Skin of body (tissue), 2 donors: ENCODE results near the gene GLIPR2. TPM values are rescaled to one million over a fixed set of nuclear protein-coding genes. Genes with fewer than 3 reads are reported as not detected.

Source experiments
- DNase-seq: peaks from one replicate; lab custom pipeline; 2025; lab: John Stamatoyannopoulos, UW
- total RNA-seq: library from RNA; depleted of rRNA; stranded (reverse); fragments of >200 nt; gene quantifications from one replicate; pipeline ENCODE4 v1.2.3, GENCODE V29; 2014

GLIPR2 gene
- total RNA-seq, 1 donor from 2014 or later, result 28.6 TPM

DNA sequence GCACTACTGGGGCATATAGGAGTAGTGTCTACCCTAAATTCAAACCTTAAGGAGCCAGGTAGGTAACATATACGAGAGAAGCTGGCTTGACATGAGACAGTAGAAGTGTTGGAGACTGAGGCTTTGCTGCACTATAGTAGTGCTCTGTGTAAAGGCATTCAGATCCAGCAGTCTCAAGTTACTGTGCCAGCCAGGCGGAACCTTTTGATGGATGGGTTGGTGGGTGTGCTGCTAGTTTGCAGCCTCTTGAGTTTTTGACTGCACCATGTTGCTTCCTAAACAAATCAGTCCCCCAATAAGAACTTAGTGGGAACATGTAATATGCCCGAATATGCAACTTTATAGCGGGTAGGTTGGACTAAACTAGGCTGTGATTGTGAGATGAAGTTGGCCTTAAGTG, 55.7 kb downstream of the GLIPR2 start:
- no peak for DNase-seq

DNA sequence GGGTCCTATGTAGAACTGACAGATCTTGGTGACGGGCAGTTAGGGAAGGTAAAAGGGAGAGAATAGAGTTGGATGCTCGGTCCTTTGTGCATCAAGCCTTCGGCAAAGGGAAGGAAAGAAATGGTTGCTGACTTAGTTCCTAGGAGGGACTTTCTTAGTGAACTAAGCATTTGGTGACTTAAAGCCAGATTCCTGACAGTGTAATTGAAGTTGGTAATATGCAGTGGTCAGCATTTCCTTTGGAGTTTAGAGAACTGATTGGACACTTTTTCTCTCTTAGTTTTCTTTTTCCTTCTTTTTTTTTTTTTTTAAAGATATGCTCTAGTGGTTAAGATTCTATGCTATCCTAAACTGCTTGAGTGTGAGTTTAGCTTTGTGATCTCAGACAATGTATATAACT, 56.5 kb downstream of the GLIPR2 start:
- no peak for DNase-seq

DNA sequence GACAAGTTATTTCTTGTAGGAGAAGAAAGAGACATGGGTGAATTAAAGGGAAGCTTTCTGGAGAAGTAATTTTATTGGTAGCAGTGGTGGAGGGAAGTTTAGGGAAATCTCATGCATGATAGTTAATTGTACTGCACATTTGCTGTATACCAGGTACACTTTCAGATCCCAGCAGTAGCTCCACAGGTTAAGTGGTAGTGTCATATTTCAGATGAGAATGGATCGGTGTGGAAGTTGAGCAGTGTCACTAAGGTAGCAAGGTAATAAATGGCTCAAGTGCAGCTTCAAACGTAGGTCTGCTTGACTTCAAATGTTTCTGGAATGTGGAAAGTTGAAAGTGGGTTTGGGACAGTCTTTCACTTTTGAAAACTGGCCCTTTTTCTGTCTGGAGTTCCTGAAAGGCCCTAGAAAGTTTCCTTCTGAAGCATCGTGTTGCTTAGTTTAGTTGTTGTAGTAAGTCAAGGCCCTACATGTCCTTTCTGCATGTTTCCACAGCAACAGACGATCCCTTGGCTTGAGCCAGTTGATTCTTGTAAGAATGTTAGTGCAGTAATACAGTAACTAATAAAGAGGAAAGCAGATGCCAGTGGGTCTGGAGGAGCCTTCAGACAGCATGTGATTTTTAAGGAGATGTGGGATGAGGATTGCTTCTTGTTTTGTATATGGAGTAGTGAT, 57.9 kb downstream of the GLIPR2 start:
- no peak for DNase-seq

DNA sequence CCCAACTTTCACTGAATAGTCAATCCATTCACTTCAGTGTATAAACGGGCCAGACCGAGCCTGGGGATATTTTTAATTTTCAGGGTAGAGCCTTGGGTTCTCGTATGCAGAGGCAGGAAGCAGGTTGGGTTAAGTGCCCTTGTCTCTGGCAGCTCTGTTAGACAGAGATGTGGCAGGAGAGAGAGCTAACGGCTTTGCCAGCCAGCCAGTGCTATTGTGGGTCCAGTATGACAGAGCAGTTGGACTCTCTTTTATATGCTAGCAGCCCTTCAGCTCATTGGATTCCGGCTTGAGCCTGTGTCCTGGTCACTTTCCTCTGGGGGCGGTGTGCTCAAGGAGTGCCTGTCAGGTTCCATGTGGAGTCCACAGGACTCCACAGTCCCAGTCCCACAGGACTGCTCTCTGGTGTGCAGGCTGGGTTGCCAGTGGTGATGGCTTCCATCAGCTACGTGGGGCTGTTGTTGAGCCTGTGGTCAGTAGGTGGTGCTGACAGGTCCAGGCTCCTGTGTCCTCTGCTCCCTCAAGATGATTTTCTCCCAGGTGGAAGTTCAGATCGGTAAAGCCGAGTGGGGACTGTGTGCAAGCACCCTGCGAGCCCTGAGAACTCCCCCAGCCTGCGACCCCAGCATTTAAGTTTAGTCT, 68.5 kb downstream of the GLIPR2 start:
- no peak for DNase-seq

DNA sequence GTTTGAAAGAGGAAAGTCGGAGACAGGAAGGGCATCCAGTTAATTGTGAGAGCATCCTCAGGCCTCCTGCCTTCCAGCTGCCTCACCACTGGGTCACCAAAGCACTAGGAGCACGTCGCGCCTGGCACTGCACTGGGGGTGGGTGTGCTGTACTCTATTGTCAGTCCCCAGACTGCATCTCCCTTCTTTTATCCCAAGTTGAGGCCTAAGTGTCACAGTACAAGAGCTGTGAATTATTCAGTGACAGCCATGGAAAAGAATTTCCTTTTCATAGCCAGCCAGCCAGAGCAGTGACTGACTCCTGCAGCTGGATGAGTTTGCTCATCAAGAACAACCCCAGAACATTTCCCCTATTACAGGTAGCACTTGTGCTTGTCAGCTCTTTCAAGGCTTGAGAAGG, 70.5 kb downstream of the GLIPR2 start:
- no peak for DNase-seq

DNA sequence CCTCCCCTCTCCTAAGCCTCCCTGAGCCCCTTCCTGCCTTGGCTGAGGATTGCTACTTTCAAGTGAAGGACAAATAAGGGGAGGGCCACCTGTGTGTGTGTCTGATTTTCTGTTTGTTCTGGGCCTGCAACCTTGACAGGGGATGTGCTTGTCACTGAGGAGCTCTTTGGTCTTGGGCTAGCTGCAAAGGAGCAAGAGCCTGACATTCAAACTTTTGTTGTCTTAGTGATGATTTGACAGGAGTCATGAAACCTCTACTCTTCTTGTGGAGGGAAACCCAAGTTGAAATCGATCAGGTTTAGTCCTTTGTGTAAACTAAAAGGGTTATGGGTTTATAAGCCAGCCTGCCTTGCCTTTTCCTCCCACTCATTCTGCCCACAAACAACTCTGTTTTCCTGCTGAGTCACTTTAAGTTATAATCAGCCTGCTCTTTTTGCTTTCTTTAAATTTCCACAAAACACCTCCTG, 71.0 kb downstream of the GLIPR2 start:
- no peak for DNase-seq

DNA sequence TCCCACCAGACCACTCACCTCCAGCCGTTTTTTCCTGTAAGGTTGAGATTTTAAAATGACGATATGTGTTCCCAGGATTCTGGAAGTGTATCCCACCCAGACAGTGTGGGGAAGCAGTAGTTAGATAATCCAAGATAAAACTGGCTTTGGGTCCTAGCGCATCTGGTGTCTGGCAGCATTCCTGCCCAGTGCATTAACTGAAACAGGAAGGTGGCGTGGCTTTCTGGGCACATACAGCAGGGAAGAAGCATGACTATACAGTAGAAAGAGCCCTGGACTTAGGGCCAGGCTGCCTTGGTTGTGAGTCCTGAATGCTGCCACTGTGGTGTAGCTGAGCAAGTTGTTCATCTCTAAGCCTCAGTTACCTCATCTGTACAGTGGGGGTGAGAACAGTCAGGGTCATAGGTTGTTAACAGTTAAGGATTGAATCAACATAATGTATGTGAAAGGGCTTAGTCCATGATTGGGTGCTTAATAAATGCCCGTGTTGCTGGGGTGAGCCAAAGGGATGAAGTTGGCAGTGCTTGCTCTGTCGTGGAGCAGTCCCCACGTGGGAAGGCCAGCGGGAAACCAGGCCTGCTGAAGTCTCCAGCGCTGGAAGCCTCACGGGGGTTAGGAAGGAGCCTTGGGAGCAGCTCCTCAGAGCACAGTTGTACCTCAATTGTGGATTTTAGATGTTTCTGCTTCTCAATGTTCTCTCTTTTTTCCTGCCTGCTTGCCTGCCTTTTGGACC, 72.2 kb downstream of the GLIPR2 start:
- no peak for DNase-seq

DNA sequence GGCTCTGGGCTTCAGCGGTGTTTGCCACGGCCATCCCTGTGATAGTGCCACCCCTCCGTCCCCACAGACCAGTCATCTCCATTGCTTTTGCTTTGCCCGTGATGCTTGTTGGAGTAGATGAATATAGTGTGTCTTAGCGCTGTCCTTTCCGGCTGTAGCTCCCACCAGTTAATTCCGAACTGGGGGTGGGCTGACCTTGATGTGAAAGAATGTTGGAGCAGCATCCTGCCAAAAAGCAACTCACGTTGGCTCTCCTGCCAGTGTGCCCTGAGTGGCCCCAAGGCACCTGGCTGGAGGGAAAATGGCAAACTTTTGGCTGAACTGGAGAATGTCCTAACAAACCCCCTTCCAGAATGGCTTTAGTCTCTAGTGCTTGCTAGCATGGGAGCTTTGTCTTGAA, 74.2 kb downstream of the GLIPR2 start:
- DNase-seq, result no peak

DNA sequence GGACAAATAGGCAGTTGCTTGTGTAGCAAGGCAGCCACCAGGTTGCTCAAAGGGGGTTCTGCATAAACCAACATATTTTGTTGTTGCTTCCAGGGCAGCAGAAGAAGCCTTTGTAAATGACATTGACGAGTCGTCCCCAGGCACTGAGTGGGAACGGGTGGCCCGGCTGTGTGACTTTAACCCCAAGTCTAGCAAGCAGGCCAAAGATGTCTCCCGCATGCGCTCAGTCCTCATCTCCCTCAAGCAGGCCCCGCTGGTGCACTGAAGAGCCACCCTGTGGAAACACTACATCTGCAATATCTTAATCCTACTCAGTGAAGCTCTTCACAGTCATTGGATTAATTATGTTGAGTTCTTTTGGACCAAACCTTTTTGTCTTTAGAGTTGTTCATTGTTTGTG, 75.0 kb downstream of the GLIPR2 start:
- no peak for DNase-seq

DNA sequence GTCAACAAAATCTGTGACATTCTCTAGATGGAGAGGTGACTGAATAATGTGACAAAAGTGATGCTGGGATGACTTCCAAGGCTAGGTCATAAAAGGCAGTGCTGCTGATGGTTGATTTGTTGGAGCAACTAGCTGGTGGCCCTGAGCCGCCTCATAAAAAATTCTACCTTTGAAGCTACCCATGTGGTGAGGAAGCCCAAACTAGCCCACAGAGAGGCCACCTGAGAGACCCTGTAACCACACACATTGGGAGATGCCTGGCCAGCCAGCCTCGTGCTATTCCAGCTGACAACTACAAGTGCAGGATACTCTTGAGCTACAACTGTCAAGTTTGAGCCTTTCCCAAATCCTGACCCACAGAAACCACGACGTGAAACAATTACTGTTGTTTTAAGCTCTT, 76.9 kb downstream of the GLIPR2 start:
- no peak for DNase-seq

Other genes with a start within 250 kb of the GLIPR2 start
- not detected for gene HRCT1, start 230.5 kb upstream of the GLIPR2 start, total RNA-seq
- 0.79 TPM for gene SPAAR, start 227.2 kb upstream of the GLIPR2 start, total RNA-seq
- not detected for gene OR2S2, start 178.6 kb upstream of the GLIPR2 start, total RNA-seq
- gene RECK, start 99.8 kb upstream of the GLIPR2 start, total RNA-seq, result 50.8 TPM
- gene CCIN, start 32.7 kb downstream of the GLIPR2 start, total RNA-seq, result 0.89 TPM
- gene CLTA, start 54.2 kb downstream of the GLIPR2 start, total RNA-seq, result 110 TPM
- 15.3 TPM for gene GNE, start 121.7 kb downstream of the GLIPR2 start, total RNA-seq